DMS114 treated with DMSO at 0.1 percent for 48 hours (cell line): ENCODE results near the gene TOP1.
"Not testable (repeated sequence)": the region's sequence is repeated elsewhere in the genome, so short reads cannot be mapped to it uniquely, and the experiment has no call there.

Experiments
- DNase-seq: peaks from one replicate; lab custom pipeline; 2025; ENCODE audit not compliant: unreplicated experiment; lab: John Stamatoyannopoulos, UW

The TOP1 gene

DNA sequence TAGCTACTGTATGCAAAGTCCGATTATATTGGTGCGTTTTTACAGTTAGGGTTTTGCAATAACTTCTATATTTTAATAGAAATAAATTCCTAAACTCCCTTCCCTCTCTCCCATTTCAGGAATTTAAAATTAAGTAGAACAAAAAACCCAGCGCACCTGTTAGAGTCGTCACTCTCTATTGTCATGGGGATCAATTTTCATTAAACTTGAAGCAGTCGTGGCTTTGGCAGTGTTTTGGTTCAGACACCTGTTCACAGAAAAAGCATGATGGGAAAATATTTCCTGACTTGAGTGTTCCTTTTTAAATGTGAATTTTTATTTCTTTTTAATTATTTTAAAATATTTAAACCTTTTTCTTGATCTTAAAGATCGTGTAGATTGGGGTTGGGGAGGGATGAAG lies 95.0 kb downstream of the TOP1 start:
- no peak for DNase-seq

DNA sequence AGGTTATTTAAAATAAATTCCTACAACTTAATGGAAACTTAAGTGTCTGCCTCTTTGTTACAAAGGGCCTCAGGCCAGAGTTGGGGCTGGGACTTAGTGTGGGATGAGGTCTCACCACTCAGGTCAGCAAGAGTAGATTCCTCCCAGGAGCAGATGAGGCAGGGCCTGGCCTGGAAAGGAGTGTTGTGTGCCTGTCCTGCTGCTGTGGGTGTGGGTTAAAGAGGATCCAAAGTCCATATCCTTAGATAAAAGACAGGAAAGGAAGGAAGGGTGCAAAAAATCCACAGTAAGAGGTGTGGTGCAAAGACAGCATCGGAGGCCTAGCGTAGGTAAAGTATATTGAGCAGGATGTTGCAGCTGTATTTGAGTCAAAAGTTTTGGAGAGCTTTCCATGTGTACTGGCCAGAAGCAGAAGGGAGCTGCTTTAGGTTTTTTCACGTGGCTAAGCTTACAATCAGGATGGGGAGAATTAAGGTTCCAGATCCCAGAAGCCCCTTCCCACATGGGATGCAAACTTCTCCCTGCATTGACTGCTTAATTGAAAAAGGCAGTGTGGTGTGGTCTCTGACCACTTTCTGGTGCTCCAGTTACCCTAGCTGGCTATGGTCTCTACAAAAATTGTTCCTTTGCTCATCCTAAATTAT lies 96.0 kb downstream of the TOP1 start:
- DNase-seq: no peak

DNA sequence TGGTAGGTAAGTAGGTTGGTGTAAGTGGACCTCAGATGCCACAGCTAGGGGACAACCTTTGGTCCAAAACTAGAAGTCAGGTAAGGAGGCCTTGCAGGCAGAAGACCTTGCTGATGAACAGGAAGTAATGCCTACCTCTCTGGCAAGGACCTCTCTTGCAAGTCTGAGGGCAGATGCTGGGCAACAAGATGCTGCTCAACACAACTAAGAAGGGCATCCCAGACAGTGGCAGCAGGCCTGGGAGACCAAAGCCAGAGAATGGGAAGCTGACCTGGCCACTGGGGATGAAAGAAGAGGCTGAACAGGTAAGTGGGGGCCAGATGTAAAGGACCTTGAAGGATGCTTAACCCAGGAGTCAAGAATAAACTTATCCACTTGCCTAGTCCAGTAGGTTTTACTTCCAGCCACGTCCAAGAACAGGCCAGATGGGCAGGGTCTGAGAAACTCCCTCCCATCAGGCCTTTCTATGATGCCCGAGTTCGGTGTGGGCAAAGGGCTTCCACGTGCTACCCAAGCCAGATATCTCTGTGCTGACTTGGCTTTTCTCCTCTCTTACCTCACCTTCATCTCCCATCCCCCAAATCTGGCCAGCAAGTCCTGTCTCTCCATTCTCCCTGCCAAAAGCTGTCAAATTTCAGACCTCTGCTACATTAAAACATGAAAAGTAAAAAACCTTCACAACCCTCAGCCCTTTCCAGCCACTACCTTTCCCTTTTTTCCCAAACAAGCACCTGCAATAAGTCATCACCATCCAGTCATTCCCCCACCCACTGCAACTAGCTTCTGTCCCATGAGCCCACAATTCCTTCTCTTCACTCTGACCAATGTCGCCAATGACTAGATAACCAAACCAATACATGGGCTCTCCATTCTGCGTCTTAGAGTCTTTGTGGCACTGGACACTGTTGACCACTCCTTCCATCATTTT lies 97.2 kb downstream of the TOP1 start:
- no peak for DNase-seq

DNA sequence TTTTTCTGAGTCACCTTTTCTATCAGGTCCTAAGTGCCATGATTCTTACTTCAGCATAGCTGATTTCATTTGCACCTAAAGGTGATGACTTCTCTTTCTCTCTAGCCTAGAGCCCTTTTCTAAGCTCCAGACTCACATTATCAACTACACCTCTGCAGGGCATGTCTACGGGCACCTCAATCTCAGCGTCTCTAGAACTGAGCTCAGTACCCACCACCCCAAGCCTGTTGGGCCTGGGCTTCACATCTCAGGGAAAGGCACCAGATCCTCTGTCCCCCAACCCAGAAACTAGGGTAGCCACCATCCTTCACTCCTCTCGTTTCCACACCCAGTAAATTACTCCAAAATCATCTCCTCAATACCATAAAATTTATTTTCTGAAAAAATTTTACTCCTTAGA lies 98.1 kb downstream of the TOP1 start:
- DNase-seq: no peak

DNA sequence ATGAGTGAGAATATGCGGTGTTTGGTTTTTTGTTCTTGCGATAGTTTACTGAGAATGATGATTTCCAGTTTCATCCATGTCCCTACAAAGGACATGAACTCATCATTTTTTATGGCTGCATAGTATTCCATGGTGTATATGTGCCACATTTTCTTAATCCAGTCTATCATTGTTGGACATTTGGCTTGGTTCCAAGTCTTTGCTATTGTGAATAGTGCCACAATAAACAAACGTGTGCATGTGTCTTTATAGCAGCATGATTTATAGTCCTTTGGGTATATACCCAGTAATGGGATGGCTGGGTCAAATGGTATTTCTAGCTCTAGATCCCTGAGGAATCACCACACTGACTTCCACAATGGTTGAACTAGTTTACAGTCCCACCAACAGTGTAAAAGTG lies 99.7 kb downstream of the TOP1 start:
- DNase-seq: not testable (repeated sequence)

DNA sequence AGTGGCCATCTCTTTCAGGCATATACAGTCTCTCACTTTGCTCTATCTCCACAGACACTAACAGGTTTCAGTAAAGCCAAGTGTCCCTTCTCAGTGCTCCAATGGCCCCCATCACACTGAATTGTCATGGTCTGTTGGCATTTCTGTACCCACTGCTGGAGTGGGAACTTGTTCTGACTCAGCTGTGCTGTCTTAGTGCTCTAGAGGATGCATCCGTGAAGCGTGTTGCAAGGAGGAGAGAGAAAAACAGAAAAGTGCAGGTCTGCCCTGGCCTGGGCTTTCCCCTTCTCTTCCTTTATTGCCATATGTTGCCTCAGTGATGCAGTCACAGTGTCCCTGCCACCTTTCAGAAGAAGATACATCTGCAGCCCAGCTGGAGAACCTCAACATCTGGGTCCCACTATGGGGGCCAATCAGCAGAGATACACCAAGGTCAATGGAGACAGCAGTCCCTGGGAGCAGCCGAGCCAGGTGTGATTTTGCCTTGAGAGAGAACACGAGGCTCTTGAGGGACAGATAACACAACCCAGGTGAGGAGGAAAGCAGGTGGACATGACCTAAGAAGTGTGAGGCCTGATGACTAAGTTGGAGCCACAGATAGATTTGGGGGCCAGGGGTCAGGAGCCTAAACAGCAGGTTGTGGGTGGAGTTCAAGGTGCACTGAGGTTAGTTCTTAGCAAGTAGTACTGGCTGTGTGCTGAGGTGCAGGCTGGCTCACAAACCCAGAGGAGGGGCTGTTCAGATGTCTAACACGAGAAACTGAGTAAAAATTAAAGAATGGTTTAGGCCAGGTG lies 103.2 kb downstream of the TOP1 start:
- no peak for DNase-seq

DNA sequence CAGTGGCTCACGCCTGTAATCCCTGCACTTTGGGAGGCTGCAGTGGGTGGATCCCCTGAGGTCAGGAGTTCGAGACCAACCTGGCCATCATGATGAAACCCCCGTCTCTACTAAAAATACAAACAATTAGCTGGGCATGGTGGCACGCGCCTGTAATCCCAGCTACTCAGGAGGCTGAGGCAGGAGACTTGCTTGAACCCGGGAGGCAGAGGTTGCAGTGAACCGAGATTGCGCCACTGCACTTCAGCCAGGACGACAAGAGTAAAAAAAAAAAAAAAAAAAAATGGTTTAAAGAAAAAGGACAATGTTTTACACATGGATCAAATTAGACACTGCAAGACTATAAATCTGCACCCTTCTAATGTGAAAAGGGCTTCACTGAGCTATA lies 103.8 kb downstream of the TOP1 start:
- not testable (repeated sequence) for DNase-seq

DNA sequence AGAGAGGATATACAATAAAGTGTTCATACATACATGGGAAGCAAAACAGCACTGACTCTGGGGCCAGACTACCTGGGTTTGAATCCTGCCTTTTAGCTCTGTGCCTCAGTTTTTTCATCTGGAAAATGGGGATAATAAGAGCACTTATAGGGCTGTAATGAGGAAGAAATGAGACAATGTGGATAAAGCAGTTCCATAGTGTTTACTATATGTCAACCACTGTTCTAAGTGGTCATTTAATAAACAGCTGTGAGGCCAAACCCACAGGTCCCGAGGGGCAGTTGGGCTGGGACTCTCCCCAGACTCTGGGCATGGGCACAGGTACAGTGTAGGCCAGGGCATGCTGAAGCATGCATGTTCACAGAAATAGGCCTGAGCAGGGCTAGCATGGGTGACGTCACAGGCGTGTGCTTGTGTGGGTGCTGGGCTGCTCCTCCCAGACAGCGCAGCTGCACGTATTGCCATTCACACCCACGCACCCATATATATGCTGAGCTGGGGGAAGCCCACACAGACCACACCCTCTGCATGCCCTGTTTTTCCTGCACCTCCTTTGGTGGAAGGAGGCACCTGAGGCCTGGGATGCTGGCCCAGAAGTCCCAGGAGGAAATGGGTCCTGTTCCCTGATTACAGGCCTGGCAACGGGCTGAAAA lies 105.2 kb downstream of the TOP1 start:
- DNase-seq: no peak

DNA sequence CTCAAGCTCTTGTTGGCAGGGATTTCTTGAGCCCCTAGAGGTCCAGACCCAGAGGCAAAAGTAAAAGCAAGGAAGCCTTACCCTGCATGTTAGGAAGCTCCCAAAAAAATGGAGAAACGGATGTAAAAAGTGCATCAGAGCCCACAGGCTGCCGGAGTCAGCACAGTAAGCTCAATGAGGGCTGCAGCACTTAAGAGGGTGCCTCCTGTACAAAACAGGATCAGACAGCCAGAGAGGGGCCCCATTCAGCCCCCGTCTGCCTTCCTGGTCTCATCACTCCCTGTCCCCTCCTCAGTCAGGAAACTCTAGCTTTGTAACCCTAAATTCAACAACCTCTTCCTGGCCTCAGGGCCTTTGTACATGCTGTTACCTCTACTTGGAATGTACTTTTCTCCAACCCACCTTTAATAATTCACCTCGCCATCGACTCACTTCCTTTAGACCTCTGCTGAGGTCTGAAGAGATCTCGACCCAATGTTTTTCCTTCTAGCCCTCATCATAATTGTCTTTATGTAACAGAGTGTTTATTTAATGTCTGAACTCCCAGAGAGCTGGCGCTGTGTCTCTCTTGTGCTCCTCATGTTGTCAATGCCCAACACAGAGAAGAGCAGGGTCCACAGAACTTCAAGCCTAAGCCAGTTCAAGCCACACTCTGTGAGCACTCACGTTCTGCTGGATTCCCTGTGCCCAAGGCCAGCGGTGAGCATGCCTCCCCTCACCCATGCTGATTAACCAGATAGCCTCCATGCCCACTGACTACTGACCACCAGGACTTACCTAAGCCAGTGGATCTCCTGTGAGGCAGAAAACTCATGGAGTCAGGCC lies 106.0 kb downstream of the TOP1 start:
- DNase-seq: no peak

DNA sequence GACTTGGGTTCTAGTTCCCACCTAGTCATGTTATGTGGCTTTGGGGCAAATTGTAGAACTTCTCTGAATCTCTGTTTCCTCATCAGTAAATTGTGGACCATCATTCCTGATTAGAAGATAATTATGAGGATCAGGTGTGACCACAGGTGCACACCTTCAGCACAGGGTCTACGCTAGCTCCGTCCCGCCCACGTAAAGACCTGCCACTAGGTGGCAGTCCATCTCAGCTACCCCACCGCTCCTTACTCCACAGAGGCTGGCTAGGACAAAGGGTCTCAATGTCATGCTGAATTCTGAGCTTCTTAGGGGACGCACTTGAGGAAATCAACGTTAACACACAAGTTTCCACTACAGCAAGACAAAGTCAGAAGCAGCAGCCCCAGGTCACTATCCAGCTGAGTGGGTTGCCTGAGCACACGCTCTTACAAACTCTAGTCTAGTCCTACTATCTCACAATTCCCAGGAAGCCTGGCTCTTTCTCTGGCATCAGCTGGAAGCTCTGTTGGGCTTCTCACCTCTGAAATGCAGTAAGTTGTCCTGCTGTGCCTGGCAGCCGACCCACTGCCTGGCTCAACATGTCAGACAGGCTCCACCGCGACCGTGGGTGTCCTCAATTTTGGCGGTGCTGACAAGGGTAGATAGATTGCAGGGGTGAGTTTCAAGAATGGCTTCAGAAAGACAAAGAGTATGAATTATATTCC lies 106.7 kb downstream of the TOP1 start:
- no peak for DNase-seq

DNA sequence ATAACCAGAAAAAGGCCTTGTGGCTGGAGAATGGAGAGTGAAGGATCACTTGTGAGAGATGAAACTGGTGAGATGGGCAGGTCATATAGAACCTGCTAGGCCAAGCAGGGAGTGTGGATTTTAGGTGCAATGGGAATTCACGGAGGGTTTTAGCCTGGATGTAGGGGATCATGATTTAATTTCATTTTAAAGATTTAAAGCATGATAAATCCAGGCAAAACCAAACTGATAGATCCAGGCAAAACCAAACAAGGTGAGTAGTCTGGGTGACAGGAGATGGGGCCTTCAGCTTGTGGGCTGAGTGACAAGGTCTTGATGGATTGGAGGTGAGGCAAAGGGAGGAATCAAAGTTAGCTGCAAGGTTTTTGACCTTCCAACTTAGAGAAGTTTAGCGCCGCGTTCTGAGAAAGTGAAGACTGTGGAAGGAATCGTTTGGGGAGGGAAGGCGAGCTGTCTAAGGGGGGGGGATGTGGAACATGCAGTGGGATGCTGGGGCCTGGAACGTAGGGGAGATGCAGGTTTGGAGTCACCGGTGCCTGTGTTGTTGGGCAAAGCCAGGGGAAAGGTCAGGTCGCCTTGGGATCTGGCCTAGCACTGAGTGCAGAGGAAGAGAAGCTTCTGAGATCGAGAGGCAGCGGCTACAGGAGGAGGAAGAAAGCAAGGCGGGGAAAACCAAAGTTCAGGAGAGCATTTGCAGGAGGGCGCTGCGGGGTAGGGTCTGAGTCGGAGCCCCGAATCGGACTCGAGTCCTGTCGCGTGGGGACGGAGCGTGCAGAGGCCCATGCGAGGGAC lies 107.5 kb downstream of the TOP1 start:
- no peak for DNase-seq

DNA sequence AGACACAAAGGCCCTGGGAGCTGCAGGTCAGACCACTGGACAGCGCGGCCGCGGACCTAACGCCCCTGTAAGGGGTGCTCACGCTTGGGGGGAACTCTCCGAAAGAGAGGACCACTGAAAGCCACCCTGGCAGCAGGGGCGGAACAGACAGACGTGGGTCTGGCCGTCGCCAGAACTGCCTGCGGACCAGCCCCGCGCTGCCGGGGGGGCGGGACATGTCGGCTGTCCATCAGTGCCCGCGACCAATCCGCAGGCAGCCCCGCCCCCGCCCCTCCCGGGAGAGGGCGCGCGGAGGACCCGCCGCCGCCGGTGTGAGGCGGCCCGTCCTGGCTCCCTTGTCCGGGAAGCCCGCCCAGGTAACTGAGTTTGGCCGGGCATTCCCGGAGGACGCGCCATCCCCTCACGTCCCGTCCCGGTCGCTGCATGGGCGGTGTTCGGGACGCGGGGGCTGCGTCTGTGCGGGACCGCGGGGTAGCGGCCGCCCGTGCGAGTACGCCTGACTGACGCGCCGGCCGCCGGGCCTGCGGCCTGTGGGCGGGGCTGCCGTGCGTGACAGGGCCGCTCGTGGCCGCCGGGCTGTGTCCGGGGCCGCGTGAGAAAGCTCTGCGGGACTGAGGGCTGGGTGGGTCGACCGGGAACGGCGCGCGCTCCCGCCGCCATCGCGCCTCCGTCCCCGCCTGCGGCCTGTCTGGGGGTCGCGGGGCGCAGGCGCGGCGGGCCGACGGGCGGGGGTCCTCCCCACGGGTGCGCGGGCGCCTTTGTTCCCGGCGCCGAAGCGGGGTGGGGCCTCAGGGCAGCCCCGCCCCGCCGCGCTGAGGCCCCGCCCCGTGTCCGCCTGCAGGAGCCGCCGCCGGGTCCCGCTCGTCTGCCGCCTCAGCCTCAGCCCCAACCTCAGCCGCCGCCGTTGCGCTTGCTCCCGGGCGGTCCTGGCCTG lies 108.3 kb downstream of the TOP1 start, which contains the start of gene PLCG1:
Gene PLCG1, plus strand, starts transcription at position 864 of the 934 bp plus-strand sequence. CDS start 99 bp downstream, outside the sequence.
- DNase-seq: peak; percentile 42

DNA sequence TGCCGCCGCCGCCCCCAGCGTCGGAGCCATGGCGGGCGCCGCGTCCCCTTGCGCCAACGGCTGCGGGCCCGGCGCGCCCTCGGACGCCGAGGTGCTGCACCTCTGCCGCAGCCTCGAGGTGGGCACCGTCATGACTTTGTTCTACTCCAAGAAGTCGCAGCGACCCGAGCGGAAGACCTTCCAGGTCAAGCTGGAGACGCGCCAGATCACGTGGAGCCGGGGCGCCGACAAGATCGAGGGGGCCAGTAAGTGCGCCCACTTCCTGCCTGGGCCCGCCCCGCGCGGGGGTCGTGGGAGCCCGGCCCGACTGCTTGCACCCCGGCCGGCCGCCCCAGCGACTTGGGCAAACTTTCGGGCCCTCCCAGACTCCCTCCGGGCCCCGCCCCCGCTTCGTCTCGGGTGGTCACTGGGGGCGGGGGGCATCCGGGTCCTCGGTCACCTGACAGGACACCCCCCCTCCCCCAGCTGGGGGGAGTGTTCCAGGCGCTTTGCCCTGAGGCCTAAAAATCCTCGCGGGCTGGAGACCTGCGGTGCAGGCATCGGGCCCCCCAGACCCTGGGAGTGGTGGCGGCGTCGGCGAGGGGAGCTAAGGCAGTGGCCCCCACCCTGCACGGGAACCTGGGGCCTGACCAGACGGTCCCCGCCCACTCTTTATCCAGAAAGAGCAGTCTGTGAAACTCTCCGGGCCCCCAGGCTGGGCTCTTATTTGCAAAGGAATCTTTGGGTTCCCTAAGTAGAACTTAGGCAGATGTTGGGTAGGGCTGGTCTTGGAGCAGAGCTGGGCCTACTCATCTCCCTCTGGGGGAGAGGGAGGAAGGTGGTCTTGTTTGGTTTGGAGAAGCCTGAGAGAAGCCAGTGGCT lies 109.2 kb downstream of the TOP1 start:
- no peak for DNase-seq

DNA sequence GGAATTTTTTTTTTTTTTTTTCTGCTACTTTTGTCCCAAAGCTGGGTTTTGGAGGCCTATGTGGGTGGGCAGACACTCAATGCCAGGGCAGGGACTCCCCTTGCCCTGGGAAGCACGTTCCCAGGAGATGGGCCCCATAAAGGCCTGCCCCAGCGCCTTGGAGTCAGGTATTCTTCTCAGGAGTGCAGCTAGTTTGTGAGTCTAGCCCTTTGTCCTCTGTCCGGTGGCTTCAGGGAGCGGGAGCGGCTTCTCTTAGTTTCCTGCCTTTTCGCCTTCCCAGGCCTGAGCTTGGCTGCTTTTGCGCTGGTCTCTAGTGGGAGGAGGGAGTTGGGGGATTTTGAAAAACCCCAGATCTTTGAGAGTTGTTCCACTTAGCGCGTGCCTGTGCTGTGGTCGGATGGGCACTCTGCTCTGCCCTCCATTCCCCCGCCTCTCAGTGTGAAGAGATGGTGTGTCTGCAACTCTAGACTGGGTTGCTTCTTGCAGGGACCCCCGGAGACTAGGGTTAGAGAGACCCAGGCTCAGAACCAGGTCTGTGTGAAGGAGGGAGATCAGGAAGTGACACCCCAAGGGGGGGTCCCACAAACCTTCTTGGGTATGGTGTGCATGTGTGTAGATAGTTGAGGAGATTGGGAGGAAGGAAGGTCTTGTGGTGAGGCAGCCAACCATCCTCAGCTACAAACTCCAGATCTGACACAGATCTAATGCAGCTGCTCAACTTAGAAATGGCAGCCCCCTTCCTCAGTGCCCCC lies 110.0 kb downstream of the TOP1 start:
- DNase-seq: no peak

DNA sequence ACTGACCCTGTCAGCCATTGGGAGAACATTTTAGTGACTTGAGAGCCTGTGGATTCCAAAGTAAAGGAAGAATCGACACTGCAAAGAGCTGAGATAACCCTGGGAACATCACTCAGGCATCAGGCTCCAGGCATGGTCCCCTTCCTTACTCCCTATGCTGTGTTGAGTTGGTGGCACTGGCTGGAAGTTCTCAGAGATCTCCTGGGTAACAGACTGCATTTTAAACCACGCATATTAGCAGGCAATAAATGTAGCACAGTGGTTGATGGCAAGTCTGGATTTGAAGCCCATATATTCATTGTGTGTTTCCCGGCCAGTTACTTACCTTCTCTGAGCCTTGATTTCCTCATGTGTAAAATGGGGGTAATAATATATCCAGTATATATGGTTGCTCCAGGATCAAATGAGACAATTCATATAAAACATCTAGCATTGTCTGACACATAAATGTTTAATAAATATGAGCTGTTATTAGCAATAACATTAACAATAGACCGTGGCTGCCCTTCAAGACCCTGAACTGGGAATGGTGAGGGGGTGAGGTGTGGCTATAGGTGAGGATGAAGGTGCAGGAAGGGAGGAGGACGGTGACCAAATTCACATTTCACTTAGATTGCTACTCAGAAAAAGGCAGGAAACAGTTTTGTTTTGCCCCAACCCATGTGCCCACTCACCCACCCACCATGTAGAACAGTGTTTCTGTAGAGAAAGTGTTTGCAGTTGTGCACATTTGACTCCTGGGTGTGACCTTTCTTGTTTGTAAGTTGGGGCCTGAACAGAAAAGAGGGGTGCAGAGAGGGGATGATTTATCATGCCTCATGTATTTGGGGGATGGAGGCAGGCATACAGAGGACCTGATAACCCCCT lies 110.8 kb downstream of the TOP1 start:
- DNase-seq: no peak
